Trophoblast cell (in vitro differentiated cells and primary cell): ENCODE data around the gene PPP2R5E.

ENCODE experiments used
- DNase-seq, 2 donors: peaks; one replicate each; pipeline ENCODE4 v3.0.0-alpha.2; 2016
- H2AFZ ChIP-seq: 2 replicates; pipeline ENCODE4 v1.6.1; 2013; ENCODE audit warnings: low read length, moderate library complexity, mild to moderate bottlenecking; ENCODE audit not compliant: insufficient read depth, poor library complexity
- H2AK5ac ChIP-seq: 2 replicates; pipeline ENCODE4 v1.6.1; 2013; ENCODE audit warnings: mild to moderate bottlenecking, low read length
- H2BK120ac ChIP-seq: 2 replicates; pipeline ENCODE4 v1.6.1; 2013; ENCODE audit warnings: low read length, mild to moderate bottlenecking, moderate library complexity; ENCODE audit not compliant: insufficient read depth, poor library complexity
- H2BK12ac ChIP-seq: 2 replicates; pipeline ENCODE4 v1.6.1; 2013; ENCODE audit warnings: mild to moderate bottlenecking, low read length, moderate library complexity
- H2BK5ac ChIP-seq: 2 replicates; pipeline ENCODE4 v1.6.1; 2013; ENCODE audit warnings: low read length, low read depth, moderate library complexity, mild to moderate bottlenecking; ENCODE audit not compliant: poor library complexity
- H3K14ac ChIP-seq: 2 replicates; pipeline ENCODE4 v1.6.1; 2013; ENCODE audit warnings: mild to moderate bottlenecking, low read length
- H3K18ac ChIP-seq: 2 replicates; pipeline ENCODE4 v1.6.1; 2013; ENCODE audit warnings: mild to moderate bottlenecking, low read length
- H3K23ac ChIP-seq: 2 replicates; pipeline ENCODE4 v1.6.1; 2013; ENCODE audit warnings: low read length
- H3K27ac ChIP-seq: 2 replicates; pipeline ENCODE4 v1.5.1; 2013; ENCODE audit warnings: low read depth, mild to moderate bottlenecking, inconsistent platforms, low read length, moderate library complexity
- H3K27me3 ChIP-seq: 2 replicates; pipeline ENCODE4 v1.6.1; 2013; ENCODE audit warnings: inconsistent platforms, mild to moderate bottlenecking, low read length, moderate library complexity; ENCODE audit not compliant: insufficient read depth
- H3K36me3 ChIP-seq, 2 experiments: 1 replicate in 1 of 2; 2 replicates in 1 of 2; pipeline ENCODE4 v1.6.1; 2013; ENCODE audit warnings: low read length in 2 of 2, mild to moderate bottlenecking in 2 of 2, moderate library complexity in 1 of 2; ENCODE audit not compliant: insufficient read depth in 2 of 2, control insufficient read depth in 1 of 2
- H3K4ac ChIP-seq: 2 replicates; pipeline ENCODE4 v1.6.1; 2013; ENCODE audit warnings: low read depth, mild to moderate bottlenecking, low read length, moderate library complexity
- H3K4me1 ChIP-seq, 2 experiments: 1 replicate in 1 of 2; 2 replicates in 1 of 2; pipeline ENCODE4 v1.6.1; 2013; ENCODE audit warnings: low read length in 2 of 2, mild to moderate bottlenecking in 2 of 2, moderate library complexity in 1 of 2; ENCODE audit not compliant: insufficient read depth in 2 of 2, control insufficient read depth in 1 of 2
- H3K4me2 ChIP-seq: 2 replicates; pipeline ENCODE4 v1.6.1; 2013; ENCODE audit warnings: inconsistent platforms, mild to moderate bottlenecking, low read length, moderate library complexity
- H3K4me3 ChIP-seq: 2 replicates; pipeline ENCODE4 v1.5.1; 2013; ENCODE audit warnings: mild to moderate bottlenecking, low read depth, low read length, inconsistent platforms
- H3K79me1 ChIP-seq: one replicate; pipeline ENCODE4 v1.6.1; 2013; ENCODE audit warnings: low read length
- H3K79me2 ChIP-seq: 2 replicates; pipeline ENCODE4 v1.6.1; 2013; ENCODE audit warnings: low read length, mild to moderate bottlenecking; ENCODE audit not compliant: control insufficient read depth, insufficient read depth, poor library complexity
- H3K9ac ChIP-seq: 2 replicates; pipeline ENCODE4 v1.6.1; 2013; ENCODE audit warnings: mild to moderate bottlenecking, low read length
- H3K9me3 ChIP-seq: 2 replicates; pipeline ENCODE4 v1.6.1; 2013; ENCODE audit warnings: low read depth, mild to moderate bottlenecking, control low read depth, inconsistent platforms, low read length; ENCODE audit not compliant: insufficient read depth
- H4K12ac ChIP-seq: 2 replicates; pipeline ENCODE4 v1.6.1; 2013; ENCODE audit warnings: low read depth, mild to moderate bottlenecking, low read length, moderate library complexity
- H4K8ac ChIP-seq: 2 replicates; pipeline ENCODE4 v1.6.1; 2013; ENCODE audit warnings: low read depth, mild to moderate bottlenecking, low read length, moderate library complexity
- H4K91ac ChIP-seq: one replicate; pipeline ENCODE4 v1.6.1; 2013; ENCODE audit warnings: low read depth, mild to moderate bottlenecking, low read length, moderate library complexity
- WGBS: extraction: QIAGEN DNeasy Blood & Tissue Kit; methylation state at CpG from one replicate; pipeline ENCODE4 v1.1.7; 2013; ENCODE audit warnings: missing lambda C conversion rate; ENCODE audit not compliant: insufficient read length, insufficient coverage; ENCODE audit errors: extremely low coverage; 5-methylcytosine and 5-hydroxymethylcytosine counted together

The PPP2R5E gene

DNA sequence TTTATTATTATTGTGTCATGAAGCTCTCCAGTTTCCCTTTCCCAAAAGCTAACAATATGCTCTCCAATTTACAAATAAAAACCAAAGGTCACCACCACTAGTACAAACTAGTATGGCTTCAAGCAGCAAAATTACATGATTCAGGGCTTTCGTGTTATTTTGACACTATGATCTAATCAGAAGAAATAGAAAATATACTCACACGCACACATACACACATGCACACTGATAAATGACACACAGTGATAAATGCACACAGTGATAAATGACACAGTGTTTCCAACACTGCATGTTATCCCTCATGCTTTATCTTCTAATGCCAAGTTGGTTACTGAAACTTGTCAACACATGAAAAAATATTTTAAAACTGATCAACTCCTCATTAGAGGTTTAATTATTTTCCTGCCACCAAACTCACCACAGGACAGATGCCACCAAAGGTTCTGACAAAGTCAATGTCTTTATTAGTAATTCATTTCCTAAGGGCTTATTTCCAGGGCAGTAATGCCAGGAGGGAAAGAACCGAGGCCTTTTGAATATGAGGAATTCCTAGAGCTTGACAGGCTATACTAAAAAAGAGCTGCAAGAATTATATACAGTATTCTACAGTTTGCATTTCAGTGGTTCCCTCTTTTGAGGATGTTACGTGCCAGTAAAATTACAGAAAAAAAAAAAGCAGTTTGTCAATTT lies 82.4 kb downstream of the PPP2R5E start:
- Histone ChIP-seq H3K4me1 (no peaks in the 10 kb centered on the region), H2AFZ (no peak overlapping the region), H3K18ac (no peak overlapping the region), H2BK5ac (no peak overlapping the region), H3K79me2 (no peaks in the 10 kb centered on the region), H4K91ac (no peak overlapping the region), H3K14ac (no peak overlapping the region), H3K36me3 (no peaks in the 10 kb centered on the region), H4K12ac (no peak overlapping the region), H3K4me3 (no peak overlapping the region), H3K9ac (no peak overlapping the region), H3K4me2 (no peak overlapping the region), H4K8ac (no peak overlapping the region), H2BK12ac (no peak overlapping the region), H2BK120ac (no peak overlapping the region), H3K27me3 (no peaks in the 10 kb centered on the region), H2AK5ac (no peak overlapping the region), H3K79me1 (no peaks in the 10 kb centered on the region), H3K4ac (no peak overlapping the region), H3K23ac (no peak overlapping the region), H3K9me3 (no peaks in the 10 kb centered on the region), H3K27ac (no peak overlapping the region)
- no peak for DNase-seq
- WGBS, result no CpG with 5 or more reads among the region's 4 CpGs

DNA sequence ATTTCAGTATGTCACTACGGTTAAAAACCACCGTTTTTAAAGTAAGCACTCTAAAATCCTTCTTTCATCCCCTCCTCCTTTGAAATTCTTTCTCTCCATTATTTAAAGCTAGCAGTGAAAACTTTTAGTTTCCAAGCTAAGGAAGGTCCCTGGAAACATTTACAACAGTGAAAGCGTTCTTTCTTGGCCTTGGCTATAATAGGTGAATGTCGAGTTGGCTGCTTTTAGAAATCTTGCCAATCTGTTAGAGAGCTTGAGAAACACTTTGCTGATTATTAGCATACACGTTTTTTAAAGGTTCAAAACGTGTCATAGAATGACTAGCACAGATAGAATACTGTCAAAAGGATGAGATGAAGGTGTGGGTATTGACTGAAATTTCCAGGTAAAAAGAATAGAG lies 83.4 kb downstream of the PPP2R5E start:
- Histone ChIP-seq H3K4ac (no peak overlapping the region), H3K4me3 (no peak overlapping the region), H4K8ac (no peak overlapping the region), H2BK5ac (no peak overlapping the region), H3K9ac (no peak overlapping the region), H2BK12ac (no peak overlapping the region), H4K12ac (no peak overlapping the region), H3K27ac (no peak overlapping the region), H3K18ac (no peak overlapping the region), H3K27me3 (no peaks in the 10 kb centered on the region), H3K9me3 (no peaks in the 10 kb centered on the region), H3K36me3 (no peaks in the 10 kb centered on the region), H3K4me1 (peaks cover 0 to 1% of the 10 kb centered on the region in 2 experiments), H4K91ac (no peak overlapping the region), H3K79me2 (no peaks in the 10 kb centered on the region), H2BK120ac (no peak overlapping the region), H2AFZ (no peak overlapping the region), H3K4me2 (no peak overlapping the region), H3K14ac (no peak overlapping the region), H3K79me1 (no peaks in the 10 kb centered on the region), H3K23ac (no peak overlapping the region), H2AK5ac (no peak overlapping the region)
- WGBS, result no CpG with 5 or more reads among the region's 6 CpGs
- no peak for DNase-seq

DNA sequence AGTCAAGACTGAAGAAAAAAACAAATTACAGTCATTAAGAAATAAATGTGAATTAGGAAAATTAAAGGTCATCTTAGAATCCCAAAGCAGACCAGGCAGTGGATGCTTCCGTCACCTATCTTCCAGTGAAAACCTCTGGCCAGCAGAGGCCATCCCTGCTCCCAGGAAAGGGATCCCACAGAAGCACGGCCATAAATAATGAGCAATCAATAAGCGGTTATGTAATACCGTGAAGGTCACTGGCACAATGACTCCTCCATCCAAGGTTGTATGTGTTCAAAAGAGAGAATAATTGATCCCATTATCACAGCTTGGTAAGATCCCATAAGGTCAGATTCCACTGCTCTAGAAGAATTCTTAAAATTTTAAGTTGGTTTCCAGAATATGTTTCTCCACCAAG lies 85.7 kb downstream of the PPP2R5E start:
- no peak overlapping the region for H2AK5ac ChIP-seq
- no peak overlapping the region for H2AFZ ChIP-seq
- DNase-seq, result no peak
- H4K8ac ChIP-seq, result no peak overlapping the region
- H3K9me3 ChIP-seq, result no peaks in the 10 kb centered on the region
- no peak overlapping the region for H3K23ac ChIP-seq
- no CpG with 5 or more reads among the region's 4 CpGs for WGBS
- H3K4ac ChIP-seq, result no peak overlapping the region
- H2BK120ac ChIP-seq, result no peak overlapping the region
- no peak overlapping the region for H2BK5ac ChIP-seq
- no peak overlapping the region for H3K14ac ChIP-seq
- no peaks in the 10 kb centered on the region for H3K79me2 ChIP-seq
- no peak overlapping the region for H3K27ac ChIP-seq
- no peak overlapping the region for H3K18ac ChIP-seq
- peaks cover 0 to 1% of the 10 kb centered on the region in 2 experiments for H3K4me1 ChIP-seq
- H3K27me3 ChIP-seq, result no peaks in the 10 kb centered on the region
- H2BK12ac ChIP-seq, result no peak overlapping the region
- no peak overlapping the region for H3K9ac ChIP-seq
- no peaks in the 10 kb centered on the region for H3K79me1 ChIP-seq
- H4K91ac ChIP-seq, result no peak overlapping the region
- no peak overlapping the region for H3K4me2 ChIP-seq
- no peaks in the 10 kb centered on the region for H3K36me3 ChIP-seq
- no peak overlapping the region for H4K12ac ChIP-seq
- no peak overlapping the region for H3K4me3 ChIP-seq

DNA sequence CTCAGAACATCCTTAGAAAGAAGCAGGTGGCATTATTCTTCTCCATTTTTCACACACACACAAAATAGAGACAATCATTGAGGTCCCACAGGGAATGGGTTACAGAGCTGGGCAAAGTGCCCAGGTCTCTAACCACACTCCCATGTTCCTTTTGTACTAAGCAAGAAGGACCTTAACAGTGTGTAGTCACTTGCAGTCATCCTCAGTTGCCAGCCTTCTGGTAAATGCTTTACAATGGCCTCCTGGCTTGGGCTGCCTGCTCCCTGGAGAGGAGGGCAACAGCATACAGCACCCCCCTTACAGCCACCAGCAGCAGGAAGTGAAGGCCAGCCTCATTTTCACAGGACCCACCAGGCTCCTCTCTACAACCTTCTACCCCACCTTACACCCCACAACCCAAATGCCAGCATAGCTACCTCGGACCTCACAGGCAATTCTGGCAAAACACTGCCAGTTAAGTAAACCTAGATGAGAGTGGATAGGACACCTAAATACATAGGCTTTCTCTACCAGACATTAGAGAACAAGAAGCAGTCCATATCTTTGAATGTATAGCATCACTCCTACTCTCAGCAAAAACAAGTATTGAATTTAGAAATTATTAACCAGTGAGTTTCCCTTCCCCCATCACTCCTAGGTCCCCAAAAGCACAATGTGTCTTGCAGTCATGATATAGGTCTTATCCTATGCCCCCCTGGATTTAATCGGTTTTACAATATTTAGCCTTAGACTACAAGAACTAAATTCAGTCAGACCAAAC lies 88.1 kb downstream of the PPP2R5E start:
- Histone ChIP-seq H4K91ac (no peak overlapping the region), H2AFZ (no peak overlapping the region), H3K4me3 (no peak overlapping the region)

More for the DNA sequence above, 88.1 kb downstream of the PPP2R5E start:
- DNase-seq, result no peak
- H3K27me3 ChIP-seq, result no peaks in the 10 kb centered on the region
- no peak overlapping the region for H3K4me2 ChIP-seq
- H4K12ac ChIP-seq, result no peak overlapping the region
- no peak overlapping the region for H4K8ac ChIP-seq
- no peaks in the 10 kb centered on the region for H3K79me2 ChIP-seq
- no CpG with 5 or more reads among the region's 2 CpGs for WGBS
- no peaks in the 10 kb centered on the region for H3K9me3 ChIP-seq
- no peak overlapping the region for H2AK5ac ChIP-seq
- H2BK12ac ChIP-seq, result no peak overlapping the region
- no peaks in the 10 kb centered on the region for H3K79me1 ChIP-seq
- H3K4ac ChIP-seq, result no peak overlapping the region
- H3K18ac ChIP-seq, result no peak overlapping the region
- no peak overlapping the region for H3K27ac ChIP-seq
- no peak overlapping the region for H2BK120ac ChIP-seq
- H3K36me3 ChIP-seq, result peaks cover 0 to 3% of the 10 kb centered on the region in 2 experiments
- no peak overlapping the region for H3K14ac ChIP-seq
- H3K4me1 ChIP-seq, result peaks cover 0 to 1% of the 10 kb centered on the region in 2 experiments
- no peak overlapping the region for H2BK5ac ChIP-seq
- H3K23ac ChIP-seq, result no peak overlapping the region
- H3K9ac ChIP-seq, result no peak overlapping the region
